Adrenal gland (tissue), 12 donors: ENCODE results near the gene NFIL3. TPM values are rescaled to one million over a fixed set of nuclear protein-coding genes. Genes with fewer than 3 reads are reported as not detected.

ENCODE experiments used
- DNase-seq, 7 donors: peaks; one replicate each; pipeline ENCODE4 v3.0.0-alpha.2; 2019 to 2020
- H3K27ac ChIP-seq, 5 donors: fragments of 200-600 bp; sonication (generic) in 4 of 5; 1 replicate in 3 of 5; 2 replicates in 2 of 5; pipeline versions ENCODE4 v1.5.1 to v1.8.0; 2016 to 2020; ENCODE audit warnings: mild to moderate bottlenecking in 1 of 5
- H3K27me3 ChIP-seq: fragments of 200-600 bp; 2 replicates; pipeline ENCODE4 v1.8.0; 2021
- H3K36me3 ChIP-seq, 2 donors: fragments of 200-600 bp; replicated peaks in 1 of 2; 1 replicate in 1 of 2; 2 replicates in 1 of 2; pipeline versions ENCODE4 v1.5.1 to v1.8.0; 2018 to 2022
- H3K4me1 ChIP-seq, 2 donors: fragments of 200-600 bp; replicated peaks in 1 of 2; 1 replicate in 1 of 2; 2 replicates in 1 of 2; pipeline versions ENCODE4 v1.5.1 to v1.8.0; 2018 to 2021
- H3K4me3 ChIP-seq, 4 donors: fragments of 200-600 bp; sonication (generic) in 3 of 4; one replicate each; pipeline ENCODE4 v1.5.1; 2016 to 2018
- H3K9me3 ChIP-seq, 3 donors: fragments of 200-600 bp; sonication (generic) in 1 of 3; replicated peaks in 1 of 3; 1 replicate in 2 of 3; 2 replicates in 1 of 3; pipeline versions ENCODE4 v1.5.1 to v1.8.0; 2016 to 2021
- POLR2A ChIP-seq, 2 donors: fragments of 450-650 bp; IDR thresholded peaks; one replicate each; pipeline ENCODE4 v1.6.1; 2017; ENCODE audit warnings: antibody characterized with exemption in 2 of 2, mild to moderate bottlenecking in 2 of 2, moderate library complexity in 1 of 2
- WGBS, 4 donors: extraction: QIAGEN DNeasy Blood & Tissue Kit in 2 of 4; methylation state at CpG; one replicate each; pipeline versions ENCODE4 v1.1.5 to v1.1.7; 2013 to 2017; 5-methylcytosine and 5-hydroxymethylcytosine counted together
- intact Hi-C, 2 donors: fragments of 100-400 bp; cut with DNase I; formaldehyde crosslinking; loops; one replicate each; pipeline versions ENCODE4 v1.14.1 to v1.15.0; 2022 to 2023
- polyA plus RNA-seq, 3 donors: library from polyadenylated mRNA; stranded (reverse); fragments of 200-250 nt in 2 of 3; fragments of 350-450 nt in 1 of 3; fragmentation: Illumina TruSeq in 1 of 3; extraction: RNeasy Lipid Tissue Mini Kit (QIAGEN cat#74804) in 1 of 3; gene quantifications; one replicate each; pipeline ENCODE4 v1.2.3, GENCODE V29; 2013 to 2014
- total RNA-seq, 9 donors: library from RNA; depleted of rRNA in 4 of 9; stranded (reverse); fragments of >200 nt in 4 of 9; fragments of 120-200 nt in 1 of 9; fragmentation: NEBNext Ultra II Directional in 1 of 9; extraction: Animal tissue kit (Norgen Biotek cat#: 25700) in 1 of 9; gene quantifications; one replicate each; pipeline versions ENCODE4 v1.1.0 to v1.2.4, GENCODE V29; 2013 to 2023
- TF ChIP-seq, protein P1 (sequence below), 6 experiments: fragments of 450-650 bp in 4 of 6; fragments of 200-600 bp in 2 of 6; sonication (generic) in 1 of 6; IDR thresholded peaks; 1 replicate in 5 of 6; 2 replicates in 1 of 6; pipeline versions ENCODE4 v1.5.1 to v1.8.0; 2016 to 2021; ENCODE audit warnings: antibody characterized with exemption in 6 of 6, mild to moderate bottlenecking in 2 of 6, moderate library complexity in 1 of 6
- donor health status: healthy with polysubstance abuse.
- donor health status: Bipolar disorder and iron deficiency.
- donor health status: DM: yes; HTN: yes; CAD: no.
- donor health status: DM: no; HTN: no; CAD: no.
- donor health status: DM: no; HTN: no; CAD: no.
- donor health status: DM: yes; HTN: yes; CAD: no.

Gene NFIL3
- total and polyA plus RNA-seq, 12 donors: 8.7 to 74.5 (median 27.3) TPM

DNA sequence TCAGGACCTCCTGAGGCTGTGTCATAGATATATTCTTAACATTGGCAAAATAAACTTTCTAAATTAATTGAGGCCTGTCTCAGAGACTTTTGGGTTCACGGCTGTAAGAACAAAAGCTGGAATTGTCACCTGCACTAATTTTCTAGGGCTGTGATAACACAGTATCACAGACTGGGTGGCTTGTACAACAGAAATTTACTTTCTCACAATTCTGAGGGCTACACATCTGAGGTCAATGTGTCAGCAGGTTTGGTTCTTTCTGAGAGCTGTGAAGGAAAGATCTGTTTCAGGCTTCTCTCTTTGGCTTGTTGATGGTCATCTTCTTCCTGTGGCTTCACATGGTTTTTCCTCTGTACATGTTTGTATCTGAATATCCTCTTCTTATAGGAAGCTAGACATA is 29.2 kb upstream of the NFIL3 start:
- H3K27ac ChIP-seq: no peak overlapping the region
- H3K9me3 ChIP-seq: no peaks in the 10 kb centered on the region
- H3K27me3 ChIP-seq: no peaks in the 10 kb centered on the region
- 84 to 98% (median 95%) methylated on average over 1 of the region's 1 CpG for WGBS, 4 donors
- H3K4me1 ChIP-seq: no peaks in the 10 kb centered on the region
- no peak for TF ChIP-seq POLR2A (IDR thresholded peaks at IDR 0.05)
- TF ChIP-seq, protein P1, sequence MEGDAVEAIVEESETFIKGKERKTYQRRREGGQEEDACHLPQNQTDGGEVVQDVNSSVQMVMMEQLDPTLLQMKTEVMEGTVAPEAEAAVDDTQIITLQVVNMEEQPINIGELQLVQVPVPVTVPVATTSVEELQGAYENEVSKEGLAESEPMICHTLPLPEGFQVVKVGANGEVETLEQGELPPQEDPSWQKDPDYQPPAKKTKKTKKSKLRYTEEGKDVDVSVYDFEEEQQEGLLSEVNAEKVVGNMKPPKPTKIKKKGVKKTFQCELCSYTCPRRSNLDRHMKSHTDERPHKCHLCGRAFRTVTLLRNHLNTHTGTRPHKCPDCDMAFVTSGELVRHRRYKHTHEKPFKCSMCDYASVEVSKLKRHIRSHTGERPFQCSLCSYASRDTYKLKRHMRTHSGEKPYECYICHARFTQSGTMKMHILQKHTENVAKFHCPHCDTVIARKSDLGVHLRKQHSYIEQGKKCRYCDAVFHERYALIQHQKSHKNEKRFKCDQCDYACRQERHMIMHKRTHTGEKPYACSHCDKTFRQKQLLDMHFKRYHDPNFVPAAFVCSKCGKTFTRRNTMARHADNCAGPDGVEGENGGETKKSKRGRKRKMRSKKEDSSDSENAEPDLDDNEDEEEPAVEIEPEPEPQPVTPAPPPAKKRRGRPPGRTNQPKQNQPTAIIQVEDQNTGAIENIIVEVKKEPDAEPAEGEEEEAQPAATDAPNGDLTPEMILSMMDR (IDR thresholded peaks at IDR 0.05): no peak
- no peaks in the 10 kb centered on the region for H3K36me3 ChIP-seq
- intact Hi-C loops: no loop called here
- H3K4me3 ChIP-seq: no peak overlapping the region
- DNase-seq: no peak

DNA sequence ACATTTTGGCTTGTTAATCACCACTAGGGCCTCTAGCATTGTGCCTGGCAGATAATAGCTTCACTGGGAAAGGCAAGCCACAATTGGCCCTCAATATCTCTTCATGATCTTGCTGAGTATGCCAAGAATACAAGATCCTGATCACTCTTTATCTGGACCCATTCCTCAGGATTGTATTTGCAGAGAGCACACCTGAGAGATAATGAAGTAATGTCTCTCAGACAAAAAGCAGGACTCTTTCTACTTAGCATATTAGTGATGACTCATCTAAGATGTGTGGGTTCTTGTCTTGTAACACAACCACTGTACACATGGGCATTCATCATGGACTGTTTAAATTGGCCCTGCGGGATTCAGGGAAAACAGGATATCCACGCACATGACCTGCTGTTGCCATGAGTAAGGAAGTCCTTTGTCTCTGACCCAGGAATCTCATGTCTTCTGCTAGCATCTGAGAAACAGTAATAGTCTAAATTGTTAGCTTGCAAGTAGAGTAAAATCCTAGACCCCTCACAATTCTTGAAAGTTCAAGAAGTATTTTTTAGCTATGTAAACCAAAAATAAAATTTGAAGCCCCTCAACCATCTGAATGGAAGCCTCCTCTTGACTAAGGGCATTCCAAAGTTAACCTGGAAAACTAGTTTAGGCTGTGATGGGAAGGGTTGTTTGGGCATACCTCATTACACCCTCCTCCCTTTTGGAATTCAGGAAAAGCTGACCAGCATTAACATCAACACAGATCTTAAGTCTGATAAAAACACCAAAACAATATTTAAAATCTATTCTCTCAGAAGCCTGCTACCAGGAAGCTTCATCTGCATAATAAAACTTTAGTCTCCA is 28.0 kb upstream of the NFIL3 start:
- H3K27ac ChIP-seq: no peak overlapping the region
- H3K4me1 ChIP-seq: no peaks in the 10 kb centered on the region
- 82 to 89% (median 85%) methylated on average over 2 of the region's 2 CpGs for WGBS, 4 donors
- H3K27me3 ChIP-seq: no peaks in the 10 kb centered on the region
- DNase-seq: no peak
- no peaks in the 10 kb centered on the region for H3K36me3 ChIP-seq
- H3K4me3 ChIP-seq: no peak overlapping the region
- intact Hi-C loops: no loop called here
- TF ChIP-seq POLR2A (IDR thresholded peaks at IDR 0.05): no peak
- TF ChIP-seq, protein P1 (IDR thresholded peaks at IDR 0.05): no peak
- H3K9me3 ChIP-seq: no peaks in the 10 kb centered on the region

DNA sequence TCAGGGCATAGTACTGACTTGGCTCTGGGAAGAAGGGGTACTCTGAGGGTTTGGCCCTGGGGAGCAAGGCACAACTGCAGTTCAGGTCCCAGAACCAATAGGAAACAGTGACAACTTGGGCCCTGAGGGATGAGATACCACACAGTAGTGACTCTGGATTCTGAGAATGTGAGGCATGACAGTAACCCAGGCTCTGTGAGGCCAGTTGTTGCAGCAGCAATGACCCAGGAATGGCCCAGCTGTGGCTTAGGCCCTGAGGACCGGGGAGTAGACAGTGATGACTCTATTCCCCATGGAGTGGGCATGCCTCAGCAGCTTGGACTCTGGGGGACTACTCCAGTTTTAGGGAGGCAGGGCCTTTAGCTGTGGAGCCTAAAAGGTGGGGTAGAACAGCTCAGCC is 21.5 kb upstream of the NFIL3 start:
- Histone ChIP-seq H3K27me3 (no peaks in the 10 kb centered on the region), H3K9me3 (no peaks in the 10 kb centered on the region), H3K27ac (no peak overlapping the region), H3K36me3 (no peaks in the 10 kb centered on the region), H3K4me1 (no peaks in the 10 kb centered on the region), H3K4me3 (no peak overlapping the region)
- TF ChIP-seq POLR2A (IDR thresholded peaks at IDR 0.05): no peak
- TF ChIP-seq, protein P1 (IDR thresholded peaks at IDR 0.05): no peak
- 77 to 89% (median 80%) methylated on average over 1 of the region's 1 CpG; no CpG with 5 or more reads in 1 of the 4 donors for WGBS, 4 donors
- DNase-seq: no peak
- intact Hi-C loops: no loop called here

DNA sequence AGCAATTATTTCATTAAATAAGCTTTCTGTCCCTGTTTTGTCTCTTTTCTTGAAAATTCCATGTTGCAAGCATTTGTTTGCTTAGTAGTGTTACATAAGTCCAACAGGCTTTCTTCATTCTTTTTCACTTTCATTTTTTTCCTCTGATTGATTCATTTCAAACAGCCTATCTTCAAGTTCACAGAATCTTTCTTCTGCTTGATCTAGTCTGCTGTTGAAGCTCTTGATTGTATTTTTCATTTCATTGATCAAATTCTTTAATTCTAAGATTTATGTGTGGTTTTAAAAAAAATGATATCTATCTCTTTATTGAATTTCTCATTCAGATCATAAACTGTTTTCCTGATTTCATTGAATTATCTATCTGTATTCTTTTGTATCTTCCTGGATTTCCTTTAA is 20.4 kb upstream of the NFIL3 start:
- TF ChIP-seq POLR2A (IDR thresholded peaks at IDR 0.05): no peak
- TF ChIP-seq, protein P1 (IDR thresholded peaks at IDR 0.05): no peak
- H3K27me3 ChIP-seq: no peaks in the 10 kb centered on the region
- H3K36me3 ChIP-seq: no peaks in the 10 kb centered on the region
- H3K9me3 ChIP-seq: no peaks in the 10 kb centered on the region
- intact Hi-C loops: no loop called here
- H3K4me1 ChIP-seq: no peaks in the 10 kb centered on the region
- DNase-seq: no peak
- H3K4me3 ChIP-seq: no peak overlapping the region
- no peak overlapping the region for H3K27ac ChIP-seq
